ENCODE measurements around the gene PPWD1. TPM values are rescaled to one million over a fixed set of nuclear protein-coding genes. Genes with fewer than 3 reads are reported as not detected.

The PPWD1 gene
- polyA plus RNA-seq, 3 donors, result 7.7 to 23.9 (median 12.3) TPM

- no peaks in the 10 kb centered on the region for H3K79me2 ChIP-seq (ENCODE audit: insufficient read depth, low read length)
- no peak overlapping the region for H3K4me2 ChIP-seq (replicated peaks; ENCODE audit: extremely low read depth, low read length, poor library complexity, severe bottlenecking)
- intact Hi-C loops (cut with micrococcal nuclease), result no loop called here
- no peak for DNase-seq
- no peak overlapping the region for H3K9ac ChIP-seq (ENCODE audit: insufficient read depth, low read length, poor library complexity, severe bottlenecking)
- H3K27ac ChIP-seq (ENCODE audit: low read depth in 1 of 2, low read length in 2 of 2), result no peak overlapping the region
- H3K4me3 ChIP-seq (replicated peaks in 1 of 3; ENCODE audit: low read depth in 2 of 3, low read length in 3 of 3), result no peak overlapping the region
- Mint-ChIP-seq H3K27me3 (ENCODE audit: low read depth in 3 of 3) (no peaks in the 10 kb centered on the region), H3K9me3 (no peaks in the 10 kb centered on the region), H3K4me3 (no peak overlapping the region), H3K36me3 (peaks cover 17 to 43% of the 10 kb centered on the region in 2 donors), H3K27ac (peak overlapping the region in 3 of 7 donors; percentile 25 to 58 (median 51)), H3K4me1 (no peaks in the 10 kb centered on the region)
- TF ChIP-seq CTCF (IDR thresholded peaks at IDR 0.05), result no peak
- H4K20me1 ChIP-seq (ENCODE audit: insufficient read depth, low read length), result no peaks in the 10 kb centered on the region
- no peak overlapping the region for H2AFZ ChIP-seq (ENCODE audit: insufficient read depth, low read depth, low read length, poor library complexity, severe bottlenecking)
- H3K36me3 ChIP-seq (replicated peaks in 1 of 2; ENCODE audit: control insufficient read depth in 1 of 2, insufficient read depth in 2 of 2, low read length in 2 of 2), result no peaks in the 10 kb centered on the region
- H3K4me1 ChIP-seq (ENCODE audit: control insufficient read depth in 1 of 2, insufficient read depth in 2 of 2, low read length in 2 of 2), result no peaks in the 10 kb centered on the region
- no CpG with 5 or more reads among the region's 1 CpG for WGBS (ENCODE audit: insufficient coverage)
- H3K9me3 ChIP-seq (replicated peaks in 1 of 2; ENCODE audit: control insufficient read depth in 1 of 2, insufficient read depth in 1 of 2, low read length in 2 of 2), result no peaks in the 10 kb centered on the region
- no peaks in the 10 kb centered on the region for H3K27me3 ChIP-seq (ENCODE audit: control insufficient read depth in 2 of 2, insufficient read depth in 2 of 2, low read length in 2 of 2)
Observed at GRCh38 chr5:65530904-65531303, 32.2 kb upstream of the PPWD1 start.

GRCh38 chr5:65535529-65535987, 27.5 kb upstream of the PPWD1 start:
- Histone ChIP-seq H3K27me3 (ENCODE audit: control insufficient read depth in 2 of 2, insufficient read depth in 2 of 2, low read length in 2 of 2) (no peaks in the 10 kb centered on the region), H3K9ac (ENCODE audit: insufficient read depth, low read length, poor library complexity, severe bottlenecking) (no peak overlapping the region), H2AFZ (ENCODE audit: insufficient read depth, low read depth, low read length, poor library complexity, severe bottlenecking) (no peak overlapping the region), H3K4me3 (replicated peaks in 1 of 3; ENCODE audit: low read depth in 2 of 3, low read length in 3 of 3) (no peak overlapping the region), H3K27ac (ENCODE audit: low read depth in 1 of 2, low read length in 2 of 2) (no peak overlapping the region), H3K79me2 (ENCODE audit: insufficient read depth, low read length) (no peaks in the 10 kb centered on the region), H4K20me1 (ENCODE audit: insufficient read depth, low read length) (no peaks in the 10 kb centered on the region), H3K9me3 (replicated peaks in 1 of 2; ENCODE audit: control insufficient read depth in 1 of 2, insufficient read depth in 1 of 2, low read length in 2 of 2) (no peaks in the 10 kb centered on the region), H3K4me1 (ENCODE audit: control insufficient read depth in 1 of 2, insufficient read depth in 2 of 2, low read length in 2 of 2) (no peaks in the 10 kb centered on the region), H3K4me2 (replicated peaks; ENCODE audit: extremely low read depth, low read length, poor library complexity, severe bottlenecking) (no peak overlapping the region), H3K36me3 (replicated peaks in 1 of 2; ENCODE audit: control insufficient read depth in 1 of 2, insufficient read depth in 2 of 2, low read length in 2 of 2) (peaks cover 6 to 28% of the 10 kb centered on the region in 2 donors)
- no peak overlapping the region for H3K27ac Mint-ChIP-seq
- no peak for DNase-seq
- peaks cover 19 to 40% of the 10 kb centered on the region in 2 donors for H3K36me3 Mint-ChIP-seq
- no peak overlapping the region for H3K4me3 Mint-ChIP-seq
- TF ChIP-seq CTCF (IDR thresholded peaks at IDR 0.05), result no peak
- intact Hi-C loops (cut with micrococcal nuclease), result no loop called here
- no peaks in the 10 kb centered on the region for H3K4me1 Mint-ChIP-seq
- H3K9me3 Mint-ChIP-seq, result peaks cover 0 to 2% (median 0%) of the 10 kb centered on the region in 7 donors
- no peaks in the 10 kb centered on the region for H3K27me3 Mint-ChIP-seq (ENCODE audit: low read depth in 3 of 3)
- 100% methylated on average over 3 of the region's 6 CpGs for WGBS (ENCODE audit: insufficient coverage)

All from CD14-positive monocyte (primary cell).